ENCODE measurements around the gene XYLT1.

DNA sequence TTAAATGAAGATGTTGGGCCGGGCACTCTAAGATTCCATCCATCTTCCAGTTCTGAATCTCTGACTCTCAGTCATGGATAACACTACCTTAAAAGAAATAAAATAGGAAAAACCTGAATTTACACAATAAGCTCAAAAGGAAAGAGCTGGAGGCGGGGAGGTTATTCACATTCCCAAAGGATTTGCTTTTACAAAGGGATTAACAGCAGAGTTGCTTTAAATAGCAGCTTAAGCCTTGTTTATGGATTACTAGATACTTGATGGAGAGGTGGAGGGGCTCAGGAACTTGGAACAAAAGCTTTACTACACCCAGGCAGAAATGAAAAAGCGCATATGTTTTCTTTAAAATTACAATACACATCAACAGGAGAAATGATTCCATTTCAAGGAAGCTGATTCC is 84.5 kb downstream of the XYLT1 start:
- TF ChIP-seq POLR2A (IDR thresholded peaks at IDR 0.05; ENCODE audit: low read depth, low read length) (no peak), JUNB (IDR thresholded peaks at IDR 0.05) (no peak), NRF1 (conservative IDR thresholded peaks at IDR 0.05; ENCODE audit: low read depth, low read length) (no peak), RBBP5 (conservative IDR thresholded peaks at IDR 0.05) (no peak), POLR2AphosphoS5 (IDR thresholded peaks at IDR 0.05; ENCODE audit: low read length) (no peak)
- TF ChIP-seq, protein P1, sequence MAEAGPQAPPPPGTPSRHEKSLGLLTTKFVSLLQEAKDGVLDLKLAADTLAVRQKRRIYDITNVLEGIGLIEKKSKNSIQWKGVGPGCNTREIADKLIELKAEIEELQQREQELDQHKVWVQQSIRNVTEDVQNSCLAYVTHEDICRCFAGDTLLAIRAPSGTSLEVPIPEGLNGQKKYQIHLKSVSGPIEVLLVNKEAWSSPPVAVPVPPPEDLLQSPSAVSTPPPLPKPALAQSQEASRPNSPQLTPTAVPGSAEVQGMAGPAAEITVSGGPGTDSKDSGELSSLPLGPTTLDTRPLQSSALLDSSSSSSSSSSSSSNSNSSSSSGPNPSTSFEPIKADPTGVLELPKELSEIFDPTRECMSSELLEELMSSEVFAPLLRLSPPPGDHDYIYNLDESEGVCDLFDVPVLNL (IDR thresholded peaks at IDR 0.05; ENCODE audit: low read depth, low read length): no peak
- TF ChIP-seq, protein P2, sequence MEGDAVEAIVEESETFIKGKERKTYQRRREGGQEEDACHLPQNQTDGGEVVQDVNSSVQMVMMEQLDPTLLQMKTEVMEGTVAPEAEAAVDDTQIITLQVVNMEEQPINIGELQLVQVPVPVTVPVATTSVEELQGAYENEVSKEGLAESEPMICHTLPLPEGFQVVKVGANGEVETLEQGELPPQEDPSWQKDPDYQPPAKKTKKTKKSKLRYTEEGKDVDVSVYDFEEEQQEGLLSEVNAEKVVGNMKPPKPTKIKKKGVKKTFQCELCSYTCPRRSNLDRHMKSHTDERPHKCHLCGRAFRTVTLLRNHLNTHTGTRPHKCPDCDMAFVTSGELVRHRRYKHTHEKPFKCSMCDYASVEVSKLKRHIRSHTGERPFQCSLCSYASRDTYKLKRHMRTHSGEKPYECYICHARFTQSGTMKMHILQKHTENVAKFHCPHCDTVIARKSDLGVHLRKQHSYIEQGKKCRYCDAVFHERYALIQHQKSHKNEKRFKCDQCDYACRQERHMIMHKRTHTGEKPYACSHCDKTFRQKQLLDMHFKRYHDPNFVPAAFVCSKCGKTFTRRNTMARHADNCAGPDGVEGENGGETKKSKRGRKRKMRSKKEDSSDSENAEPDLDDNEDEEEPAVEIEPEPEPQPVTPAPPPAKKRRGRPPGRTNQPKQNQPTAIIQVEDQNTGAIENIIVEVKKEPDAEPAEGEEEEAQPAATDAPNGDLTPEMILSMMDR (IDR thresholded peaks at IDR 0.05 in 2 of 3, conservative IDR thresholded peaks at IDR 0.05 in 1 of 3; ENCODE audit: control insufficient read depth in 2 of 3, extremely low read depth in 1 of 3, insufficient read depth in 1 of 3, low read depth in 3 of 3, low read length in 3 of 3): no peak

Data from GM12878 (cell line).